K562 (cell line): Measurements from ENCODE around the gene ZNF140. TPM values are rescaled to one million over a fixed set of nuclear protein-coding genes. Genes with fewer than 3 reads are reported as not detected.
A peak's percentile ranks its signal among the peaks of the same experiment; 100 is the strongest.

Experiments
- ARID4B ChIP-seq: sonication (generic); formaldehyde crosslinking; IDR thresholded peaks from 2 replicates; pipeline ENCODE4 v1.8.0; 2022; ENCODE audit warnings: mild to moderate bottlenecking, missing genetic modification reagents
- ATF1 ChIP-seq, 2 experiments: fragments of 450-650 bp in 1 of 2; IDR thresholded peaks; 2 replicates each; pipeline ENCODE4 v1.6.1; 2016; ENCODE audit warnings: missing compliant biosample characterization in 1 of 2, missing genetic modification characterization in 1 of 2
- CEBPG ChIP-seq, 3 experiments: fragments of 200-800 bp in 1 of 3; sonication (Bioruptor generic) in 1 of 3; sonication (generic) in 1 of 3; formaldehyde crosslinking in 1 of 3; IDR thresholded peaks in 2 of 3; conservative IDR thresholded peaks in 1 of 3; 2 replicates each; pipeline versions ENCODE4 v1.6.1 to v1.8.0; 2016 to 2022; ENCODE audit warnings: missing compliant biosample characterization in 2 of 3, missing genetic modification characterization in 2 of 3, mild to moderate bottlenecking in 1 of 3, missing genetic modification reagents in 1 of 3
- ELF1 ChIP-seq: fragments of 200-800 bp; sonication (Bioruptor generic); IDR thresholded peaks from 2 replicates; pipeline ENCODE4 v1.6.1; 2016; ENCODE audit warnings: missing genetic modification characterization, missing compliant biosample characterization
- ETS2 ChIP-seq: IDR thresholded peaks from 2 replicates; pipeline ENCODE4 v1.6.1; 2016; ENCODE audit warnings: borderline replicate concordance, missing genetic modification characterization, mild to moderate bottlenecking, moderate library complexity, missing compliant biosample characterization; ENCODE audit not compliant: poor library complexity, severe bottlenecking
- GTF2E2 ChIP-seq: fragments of 200-800 bp; sonication (Bioruptor generic); IDR thresholded peaks from 2 replicates; pipeline ENCODE4 v1.6.1; 2016; ENCODE audit warnings: missing genetic modification characterization, missing compliant biosample characterization
- HCFC1 ChIP-seq: IDR thresholded peaks from 2 replicates; pipeline ENCODE4 v1.6.1; 2012; ENCODE audit warnings: low read depth, low read length, improper control_type of control experiment
- NFIX ChIP-seq: fragments of 250-450 bp; sonication (Bioruptor Pico); IDR thresholded peaks from 2 replicates; pipeline ENCODE4 v1.4.0; 2020; ENCODE audit warnings: low read depth, mild to moderate bottlenecking, moderate library complexity
- NR2C1 ChIP-seq, 2 experiments: fragments of 450-650 bp; IDR thresholded peaks; 2 replicates each; pipeline ENCODE4 v1.6.1; 2017; ENCODE audit warnings: mild to moderate bottlenecking in 2 of 2, antibody characterized with exemption in 1 of 2, inconsistent platforms in 1 of 2, missing compliant biosample characterization in 1 of 2, missing genetic modification characterization in 1 of 2
- RCOR1 ChIP-seq, 2 experiments: IDR thresholded peaks; 2 replicates each; pipeline ENCODE4 v1.6.1; 2012; ENCODE audit warnings: low read depth in 2 of 2, low read length in 2 of 2, borderline replicate concordance in 1 of 2, improper control_type of control experiment in 1 of 2
- SMAD1 ChIP-seq: fragments of 150-350 bp; IDR thresholded peaks from 2 replicates; pipeline ENCODE4 v1.6.1; 2014; ENCODE audit warnings: low read length, low read depth; ENCODE audit not compliant: partially characterized antibody
- TBP ChIP-seq: optimal IDR thresholded peaks from 2 replicates; pipeline ENCODE3; 2011; ENCODE audit warnings: low read depth, low read length, improper control_type of control experiment
- TFAP4 ChIP-seq: sonication (generic); formaldehyde crosslinking; IDR thresholded peaks from 2 replicates; pipeline ENCODE4 v1.8.0; 2022; ENCODE audit warnings: missing genetic modification reagents, mild to moderate bottlenecking, moderate library complexity, borderline replicate concordance
- TRIM28 ChIP-seq: fragments of 450-650 bp; IDR thresholded peaks from 2 replicates; pipeline ENCODE4 v1.6.1; 2017
- USF1 ChIP-seq: sonication (generic); formaldehyde crosslinking; IDR thresholded peaks from 2 replicates; pipeline ENCODE4 v1.9.0; 2022; ENCODE audit warnings: mild to moderate bottlenecking, missing genetic modification reagents
- ZNF583 ChIP-seq: fragments of 250-450 bp; sonication (Bioruptor Pico); IDR thresholded peaks from 2 replicates; pipeline ENCODE4 v1.4.0; 2020
- ZNF639 ChIP-seq, 2 experiments: fragments of 200-800 bp in 1 of 2; sonication (Bioruptor generic) in 1 of 2; sonication (generic) in 1 of 2; formaldehyde crosslinking in 1 of 2; IDR thresholded peaks in 1 of 2; conservative IDR thresholded peaks in 1 of 2; 2 replicates each; pipeline versions ENCODE4 v1.5.0 to v1.6.1; 2016 to 2020; ENCODE audit warnings: missing compliant biosample characterization in 1 of 2, missing genetic modification characterization in 1 of 2, missing genetic modification reagents in 1 of 2
- polyA plus RNA-seq, 8 experiments: library from polyadenylated mRNA; depleted of rRNA in 4 of 8; stranded (reverse) in 5 of 8; unstranded in 3 of 8; fragments of >200 nt; fragmentation: Nextera tagmentation in 2 of 8; fragmentation: Illumina TruSeq in 1 of 8; extraction: Ambion mirVana in 2 of 8; extraction: Trizol in 1 of 8; gene quantifications; 2 replicates each; pipeline versions ENCODE4 v1.2.1 to v1.2.3, GENCODE V29; 2011 to 2014; ENCODE audit warnings: inconsistent platforms in 1 of 8, missing spikeins in 1 of 8
- total RNA-seq, 7 experiments: library from RNA; depleted of rRNA in 6 of 7; stranded (reverse); fragments of >200 nt in 6 of 7; fragmentation: Illumina TruSeq in 2 of 7; extraction: Trizol in 2 of 7; gene quantifications; 2 replicates each; pipeline versions ENCODE4 v1.2.1 to v1.2.3, GENCODE V29; 2011 to 2021; ENCODE audit warnings: low replicate concordance in 1 of 7

The ZNF140 gene
- total and polyA plus RNA-seq, 9 of the 15 experiments (the other 6 are each of a cell fraction or from before 2014, with no cell fraction given): 1.6 to 10.9 (median 5.3) TPM

GRCh38 chr12:133080026-133080367 lies 726 bp upstream of the ZNF140 start (continued):
- TF ChIP-seq CEBPG (CRISPR knock-in tag; IDR thresholded peaks at IDR 0.05) (no peak), CEBPG (tag; conservative IDR thresholded peaks at IDR 0.05 in 1 of 2, IDR thresholded peaks at IDR 0.05 in 1 of 2) (no peak), ELF1 (tag) (peak; percentile 99), USF1 (CRISPR knock-in tag) (peak; percentile 48; the same call in 1 of the 2 replicates), ARID4B (CRISPR knock-in tag) (no peak), SMAD1 (no peak), ZNF583 (no peak), ATF1 (CRISPR knock-in tag; IDR thresholded peaks at IDR 0.05) (peak; percentile 79), ATF1 (tag; IDR thresholded peaks at IDR 0.05) (peak; percentile 98), TFAP4 (CRISPR knock-in tag) (peak; percentile 65; the same call in 1 of the 2 replicates), ZNF639 (CRISPR knock-in tag; conservative IDR thresholded peaks at IDR 0.05 in 1 of 2, IDR thresholded peaks at IDR 0.05 in 1 of 2) (peak in 1 of 2 experiments; percentile 74; a peak in 1 of 4 replicates), GTF2E2 (tag) (no peak), ETS2 (tag) (no peak), NFIX (CRISPR knock-in tag) (no peak), RCOR1 (IDR thresholded peaks at IDR 0.05; ENCODE audit: borderline replicate concordance in 1 of 2, low read depth in 2 of 2, low read length in 2 of 2) (no peak), TBP (peak; percentile 70), NR2C1 (IDR thresholded peaks at IDR 0.05) (peak; percentile 79; the same call in 1 of the 2 replicates), NR2C1 (tag; IDR thresholded peaks at IDR 0.05) (peak; percentile 92), HCFC1 (peak; percentile 94), TRIM28 (no peak)
